SK-N-SH (cell line): ENCODE measurements around the gene KRT36. TPM values are rescaled to one million over a fixed set of nuclear protein-coding genes. Genes with fewer than 3 reads are reported as not detected.

Source experiments
- CHD2 ChIP-seq: fragments of 150-350 bp; IDR thresholded peaks from 2 replicates; pipeline ENCODE4 v1.6.1; 2018; ENCODE audit warnings: low read length; ENCODE audit not compliant: partially characterized antibody
- ELF1 ChIP-seq: IDR thresholded peaks from 2 replicates; pipeline ENCODE4 v1.4.0; 2012
- EZH2phosphoT487 ChIP-seq: fragments of 200-600 bp; sonication (generic); IDR thresholded peaks from 2 replicates; pipeline ENCODE4 v1.6.1; 2017; ENCODE audit warnings: low read depth, mixed run types, mild to moderate bottlenecking, antibody characterized with exemption, moderate library complexity, borderline replicate concordance
- FOXJ3 ChIP-seq: sonication (generic); formaldehyde crosslinking; IDR thresholded peaks from 2 replicates; pipeline ENCODE4 v1.5.1; 2020; ENCODE audit warnings: mild to moderate bottlenecking, missing genetic modification reagents
- FOXM1 ChIP-seq: IDR thresholded peaks from 2 replicates; pipeline ENCODE4 v1.4.0; 2012; ENCODE audit warnings: low read depth, mild to moderate bottlenecking
- IRF3 ChIP-seq: fragments of 150-350 bp; IDR thresholded peaks from 2 replicates; pipeline ENCODE4 v1.6.1; 2016; ENCODE audit warnings: mild to moderate bottlenecking, low read depth, low read length
- JUND ChIP-seq: IDR thresholded peaks from 2 replicates; pipeline ENCODE4 v1.4.0; 2012
- MAX ChIP-seq: IDR thresholded peaks from 2 replicates; pipeline ENCODE4 v1.4.0; 2012; ENCODE audit warnings: low read depth
- MXI1 ChIP-seq: IDR thresholded peaks from 2 replicates; pipeline ENCODE4 v1.6.1; 2012; ENCODE audit warnings: mild to moderate bottlenecking, low read depth, low read length, improper control_type of control experiment
- NFIC ChIP-seq: IDR thresholded peaks from 2 replicates; pipeline ENCODE4 v1.4.0; 2012; ENCODE audit warnings: borderline replicate concordance
- NRF1 ChIP-seq: IDR thresholded peaks from 2 replicates; pipeline ENCODE4 v1.6.1; 2012; ENCODE audit warnings: low read depth, mild to moderate bottlenecking, low read length
- PBX3 ChIP-seq: IDR thresholded peaks from 2 replicates; pipeline ENCODE4; 2012
- RAD21 ChIP-seq: IDR thresholded peaks from 2 replicates; pipeline ENCODE4 v1.6.1; 2012; ENCODE audit warnings: mild to moderate bottlenecking, low read length
- RCOR1 ChIP-seq: fragments of 150-350 bp; IDR thresholded peaks from 2 replicates; pipeline ENCODE4 v1.6.1; 2017; ENCODE audit warnings: antibody characterized with exemption, low read length
- REST ChIP-seq: IDR thresholded peaks from 2 replicates; pipeline ENCODE4 v1.6.1; 2012; ENCODE audit warnings: mild to moderate bottlenecking, low read depth, low read length, moderate library complexity
- RFX5 ChIP-seq: IDR thresholded peaks from 2 replicates; pipeline ENCODE4 v1.6.1; 2012; ENCODE audit warnings: mild to moderate bottlenecking, improper control_type of control experiment, low read length
- SMC3 ChIP-seq: IDR thresholded peaks from 2 replicates; pipeline ENCODE4 v1.6.1; 2012; ENCODE audit warnings: low read depth, low read length, improper control_type of control experiment
- TAF1 ChIP-seq: IDR thresholded peaks from 2 replicates; pipeline ENCODE4 v1.6.1; 2012; ENCODE audit warnings: low read depth, mild to moderate bottlenecking, low read length, moderate library complexity, borderline replicate concordance
- TCF12 ChIP-seq: IDR thresholded peaks from 2 replicates; pipeline ENCODE4 v1.4.0; 2012
- TEAD4 ChIP-seq: IDR thresholded peaks from 2 replicates; pipeline ENCODE4 v1.4.0; 2012; ENCODE audit warnings: mild to moderate bottlenecking, borderline replicate concordance; ENCODE audit not compliant: insufficient read depth
- USF2 ChIP-seq: fragments of 150-350 bp; IDR thresholded peaks from 2 replicates; pipeline ENCODE4 v1.6.1; 2017; ENCODE audit warnings: antibody characterized with exemption, low read length, low read depth, borderline replicate concordance
- YY1 ChIP-seq: IDR thresholded peaks from 2 replicates; pipeline ENCODE4 v1.4.0; 2012; ENCODE audit warnings: low read depth, mild to moderate bottlenecking
- ZBTB33 ChIP-seq: IDR thresholded peaks from 2 replicates; pipeline ENCODE4 v1.4.0; 2012; ENCODE audit warnings: low read depth, borderline replicate concordance
- polyA plus RNA-seq, 3 experiments: library from polyadenylated mRNA; depleted of rRNA; stranded (reverse); fragments of >200 nt; gene quantifications; 2 replicates each; pipeline ENCODE4 v1.2.3, GENCODE V29; 2012

KRT36 gene
- polyA plus RNA-seq, 1 of the 3 experiments (the other 2 are of a cell fraction): not detected

- no peak for TF ChIP-seq REST
- peak; percentile 48; the same call in 1 of the 2 replicates for TF ChIP-seq RCOR1
- TF ChIP-seq YY1: no peak
- peak; percentile 52 for TF ChIP-seq RAD21
- peak; percentile 84 for TF ChIP-seq NFIC
- TF ChIP-seq NRF1: no peak
- no peak for TF ChIP-seq ZBTB33
- no peak for TF ChIP-seq ELF1
- TF ChIP-seq TAF1: no peak
- TF ChIP-seq IRF3: no peak
- TF ChIP-seq CHD2: peak; percentile 10
- TF ChIP-seq USF2: no peak
- TF ChIP-seq FOXJ3 (CRISPR knock-in tag): peak; percentile 86
- TF ChIP-seq FOXM1: no peak
- TF ChIP-seq MAX: peak; percentile 69; the same call in 1 of the 2 replicates
- TF ChIP-seq MXI1: peak; percentile 54; the same call in 1 of the 2 replicates
- no peak for TF ChIP-seq TEAD4
- no peak for TF ChIP-seq EZH2phosphoT487
- TF ChIP-seq TCF12: peak; percentile 73
- TF ChIP-seq JUND: 0 out of 2 replicates have a peak, but pooled peaks have one; percentile 12
- TF ChIP-seq SMC3: peak; percentile 29; the same call in 1 of the 2 replicates
- peak; percentile 67 for TF ChIP-seq PBX3
- TF ChIP-seq RFX5: no peak
Observed at GRCh38 chr17:41523787-41524186, 34.1 kb upstream of the KRT36 start (continued).
